Measurements from ENCODE around the gene KRTCAP3.
"Not testable (repeated sequence)": the region's sequence is repeated elsewhere in the genome, so short reads cannot be mapped to it uniquely, and the experiment has no call there.

KRTCAP3 gene

GRCh38 chr2:27409321-27410073, 32.7 kb upstream of the KRTCAP3 start, which contains the start of gene PPM1G:
Gene PPM1G, minus strand, starts transcription at chr2:27409591. Its CDS starts 169 bp downstream, at chr2:27409422.
- H3K27ac ChIP-seq = peak within 1 kb of the TSS; percentile 99
- TF ChIP-seq ZFX (IDR thresholded peaks at IDR 0.05) (peak; percentile 79), CTCF (conservative IDR thresholded peaks at IDR 0.05) (no peak)

- TF ChIP-seq CTCF (conservative IDR thresholded peaks at IDR 0.05) (no peak), ZFX (IDR thresholded peaks at IDR 0.05) (no peak)
- H3K27ac ChIP-seq = no peak overlapping the region
Observed at GRCh38 chr2:27412419-27413152, 29.6 kb upstream of the KRTCAP3 start.

GRCh38 chr2:27416151-27416550, 26.0 kb upstream of the KRTCAP3 start:
- no peak overlapping the region for H3K27ac ChIP-seq
- TF ChIP-seq CTCF (conservative IDR thresholded peaks at IDR 0.05) (no peak), ZFX (IDR thresholded peaks at IDR 0.05) (no peak)

GRCh38 chr2:27420996-27421395, 21.2 kb upstream of the KRTCAP3 start:
- H3K27ac ChIP-seq = peak overlapping the region; percentile 69
- TF ChIP-seq ZFX (IDR thresholded peaks at IDR 0.05) (no peak), CTCF (conservative IDR thresholded peaks at IDR 0.05) (no peak)

GRCh38 chr2:27421660-27422250, 20.4 kb upstream of the KRTCAP3 start:
- TF ChIP-seq ZFX (IDR thresholded peaks at IDR 0.05) (no peak), CTCF (conservative IDR thresholded peaks at IDR 0.05) (no peak)
- H3K27ac ChIP-seq = peak overlapping the region; percentile 30

GRCh38 chr2:27422958-27423357, 19.2 kb upstream of the KRTCAP3 start:
- TF ChIP-seq ZFX (IDR thresholded peaks at IDR 0.05) (no peak), CTCF (conservative IDR thresholded peaks at IDR 0.05) (no peak)
- no peak overlapping the region for H3K27ac ChIP-seq

- H3K27ac ChIP-seq = not testable (repeated sequence)
Observed at GRCh38 chr2:27425039-27425438, 17.1 kb upstream of the KRTCAP3 start.
